Mesothelial cell of epicardium (in vitro differentiated cells): ENCODE data around the gene HSPA1L. TPM values are rescaled to one million over a fixed set of nuclear protein-coding genes. Genes with fewer than 3 reads are reported as not detected.
"Not testable (repeated sequence)": the region's sequence is repeated elsewhere in the genome, so short reads cannot be mapped to it uniquely, and the experiment has no call there.

Source experiments
- DNase-seq, 2 experiments: peaks; one replicate each; pipeline ENCODE4 v3.0.0; 2021; ENCODE audit warnings: low spot score in 2 of 2; ENCODE audit not compliant: unreplicated experiment in 2 of 2
- H3K27ac Mint-ChIP-seq: 2 replicates; pipeline ENCODE4 v1.8.0; 2021; ENCODE audit warnings: mixed read lengths
- H3K27me3 Mint-ChIP-seq: 2 replicates; pipeline ENCODE4 v1.8.0; 2021; ENCODE audit warnings: low read depth, mixed read lengths
- H3K36me3 Mint-ChIP-seq: 2 replicates; pipeline ENCODE4 v1.8.0; 2021; ENCODE audit warnings: mixed read lengths
- H3K4me1 Mint-ChIP-seq: 2 replicates; pipeline ENCODE4 v1.8.0; 2021; ENCODE audit warnings: mixed read lengths
- H3K4me3 Mint-ChIP-seq: 2 replicates; pipeline ENCODE4 v1.8.0; 2021; ENCODE audit warnings: mild to moderate bottlenecking, moderate library complexity, mixed read lengths
- H3K9me3 Mint-ChIP-seq: 2 replicates; pipeline ENCODE4 v1.8.0; 2021; ENCODE audit warnings: mixed read lengths
- total RNA-seq: library from RNA; stranded (reverse); gene quantifications from 3 replicates; pipeline ENCODE4 v1.2.1, GENCODE V29; 2021
- TF ChIP-seq, protein P1 (sequence below): fragments of 200-600 bp; sonication (generic); IDR thresholded peaks from one replicate; pipeline ENCODE4 v1.5.0; 2021; ENCODE audit warnings: antibody characterized with exemption; ENCODE audit not compliant: unreplicated experiment

Gene HSPA1L
- 1.7 to 2.2 TPM (median 2.1 TPM) in 3 replicates for total RNA-seq

DNA sequence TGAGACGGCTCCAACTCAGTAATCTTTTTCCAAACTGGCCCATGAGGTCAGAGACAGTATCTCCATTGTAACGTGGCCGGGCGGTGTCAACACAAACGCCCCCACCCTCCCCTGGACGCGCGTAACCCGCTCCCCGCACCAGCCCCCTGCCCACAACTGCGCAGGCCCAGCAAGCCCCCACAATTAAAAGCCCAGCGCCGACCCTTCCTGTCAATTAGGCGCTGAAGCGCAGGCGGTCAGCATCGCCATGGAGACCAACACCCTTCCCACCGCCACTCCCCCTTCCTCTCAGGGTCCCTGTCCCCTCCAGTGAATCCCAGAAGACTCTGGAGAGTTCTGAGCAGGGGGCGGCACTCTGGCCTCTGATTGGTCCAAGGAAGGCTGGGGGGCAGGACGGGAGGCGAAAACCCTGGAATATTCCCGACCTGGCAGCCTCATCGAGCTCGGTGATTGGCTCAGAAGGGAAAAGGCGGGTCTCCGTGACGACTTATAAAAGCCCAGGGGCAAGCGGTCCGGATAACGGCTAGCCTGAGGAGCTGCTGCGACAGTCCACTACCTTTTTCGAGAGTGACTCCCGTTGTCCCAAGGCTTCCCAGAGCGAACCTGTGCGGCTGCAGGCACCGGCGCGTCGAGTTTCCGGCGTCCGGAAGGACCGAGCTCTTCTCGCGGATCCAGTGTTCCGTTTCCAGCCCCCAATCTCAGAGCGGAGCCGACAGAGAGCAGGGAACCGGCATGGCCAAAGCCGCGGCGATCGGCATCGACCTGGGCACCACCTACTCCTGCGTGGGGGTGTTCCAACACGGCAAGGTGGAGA, at the start of gene HSPA1L, which contains the start of gene HSPA1A:
Gene HSPA1L (minus strand): TSS at position 259 of the 814 bp plus-strand sequence. CDS start 3,311 bp downstream, outside the sequence.
Gene HSPA1A (plus strand): TSS at position 519 of the 814 bp plus-strand sequence. CDS start 214 bp downstream, at position 733.
- TF ChIP-seq, protein P1, sequence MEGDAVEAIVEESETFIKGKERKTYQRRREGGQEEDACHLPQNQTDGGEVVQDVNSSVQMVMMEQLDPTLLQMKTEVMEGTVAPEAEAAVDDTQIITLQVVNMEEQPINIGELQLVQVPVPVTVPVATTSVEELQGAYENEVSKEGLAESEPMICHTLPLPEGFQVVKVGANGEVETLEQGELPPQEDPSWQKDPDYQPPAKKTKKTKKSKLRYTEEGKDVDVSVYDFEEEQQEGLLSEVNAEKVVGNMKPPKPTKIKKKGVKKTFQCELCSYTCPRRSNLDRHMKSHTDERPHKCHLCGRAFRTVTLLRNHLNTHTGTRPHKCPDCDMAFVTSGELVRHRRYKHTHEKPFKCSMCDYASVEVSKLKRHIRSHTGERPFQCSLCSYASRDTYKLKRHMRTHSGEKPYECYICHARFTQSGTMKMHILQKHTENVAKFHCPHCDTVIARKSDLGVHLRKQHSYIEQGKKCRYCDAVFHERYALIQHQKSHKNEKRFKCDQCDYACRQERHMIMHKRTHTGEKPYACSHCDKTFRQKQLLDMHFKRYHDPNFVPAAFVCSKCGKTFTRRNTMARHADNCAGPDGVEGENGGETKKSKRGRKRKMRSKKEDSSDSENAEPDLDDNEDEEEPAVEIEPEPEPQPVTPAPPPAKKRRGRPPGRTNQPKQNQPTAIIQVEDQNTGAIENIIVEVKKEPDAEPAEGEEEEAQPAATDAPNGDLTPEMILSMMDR = no peak
- H3K9me3 Mint-ChIP-seq = peaks cover 4% of the 10 kb centered on the region
- H3K36me3 Mint-ChIP-seq = peaks cover 10% of the 10 kb centered on the region
- H3K4me1 Mint-ChIP-seq = peaks cover 33% of the 10 kb centered on the region
- DNase-seq = peak; percentile 82 to 89
- peak within 1 kb of the TSS; percentile 82 for H3K4me3 Mint-ChIP-seq
- no peaks in the 10 kb centered on the region for H3K27me3 Mint-ChIP-seq
- H3K27ac Mint-ChIP-seq = peak within 1 kb of the TSS; percentile 100

DNA sequence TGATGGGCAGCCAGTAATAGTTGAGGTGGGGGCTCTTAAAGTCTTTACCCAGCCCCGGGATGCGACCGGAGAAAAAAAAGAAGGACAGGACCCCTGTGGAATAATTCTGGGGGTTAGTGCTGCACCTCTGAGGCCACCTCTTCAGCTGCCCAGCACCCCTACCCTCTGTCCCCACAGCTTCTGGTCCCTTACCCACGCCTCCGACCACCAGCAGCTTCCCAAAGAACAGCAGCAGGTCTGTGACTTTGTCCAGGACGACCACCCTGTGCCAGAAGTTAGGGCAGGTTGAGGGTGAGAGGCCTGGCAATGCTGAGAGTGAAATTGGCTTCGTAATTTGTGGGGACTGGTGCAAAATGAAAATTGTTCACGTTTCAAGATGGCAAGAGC, 49.7 kb upstream of the HSPA1L start:
- TF ChIP-seq, protein P1 = no peak
- peak overlapping the region; percentile 100 for H3K27ac Mint-ChIP-seq
- peaks cover 20% of the 10 kb centered on the region for H3K4me1 Mint-ChIP-seq
- H3K36me3 Mint-ChIP-seq = peaks cover 3% of the 10 kb centered on the region
- no peaks in the 10 kb centered on the region for H3K9me3 Mint-ChIP-seq
- no peak for DNase-seq
- peak overlapping the region; percentile 17 for H3K4me3 Mint-ChIP-seq
- H3K27me3 Mint-ChIP-seq = no peaks in the 10 kb centered on the region

DNA sequence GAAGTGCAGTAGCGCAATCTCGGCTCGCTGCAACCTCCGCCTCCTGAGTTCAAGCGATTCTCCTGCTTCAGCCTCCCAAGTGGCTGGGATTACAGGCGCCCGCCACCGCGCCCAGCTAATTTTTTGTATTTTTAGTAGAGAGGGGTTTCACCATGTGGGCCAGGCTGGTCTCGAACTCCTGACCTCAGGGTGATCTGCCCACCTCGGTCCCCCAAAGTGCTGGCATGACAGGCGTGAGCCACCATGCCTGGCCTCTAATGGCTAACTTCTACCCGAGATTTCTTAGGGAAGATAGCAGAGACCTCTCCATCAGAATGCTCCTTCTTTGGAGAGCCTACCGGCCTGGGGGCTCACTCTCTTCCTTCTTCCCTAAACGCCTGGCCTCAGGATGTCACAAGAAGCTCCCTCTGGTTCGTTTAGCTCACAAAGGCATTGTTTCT, 49.1 kb upstream of the HSPA1L start:
- DNase-seq, H3K36me3 Mint-ChIP-seq, H3K9me3 Mint-ChIP-seq, H3K27me3 Mint-ChIP-seq: not testable (repeated sequence)
- H3K4me1 Mint-ChIP-seq = peaks cover 20% of the 10 kb centered on the region
- peak overlapping the region; percentile 100 for H3K27ac Mint-ChIP-seq
- peak overlapping the region; percentile 97 for H3K4me3 Mint-ChIP-seq

DNA sequence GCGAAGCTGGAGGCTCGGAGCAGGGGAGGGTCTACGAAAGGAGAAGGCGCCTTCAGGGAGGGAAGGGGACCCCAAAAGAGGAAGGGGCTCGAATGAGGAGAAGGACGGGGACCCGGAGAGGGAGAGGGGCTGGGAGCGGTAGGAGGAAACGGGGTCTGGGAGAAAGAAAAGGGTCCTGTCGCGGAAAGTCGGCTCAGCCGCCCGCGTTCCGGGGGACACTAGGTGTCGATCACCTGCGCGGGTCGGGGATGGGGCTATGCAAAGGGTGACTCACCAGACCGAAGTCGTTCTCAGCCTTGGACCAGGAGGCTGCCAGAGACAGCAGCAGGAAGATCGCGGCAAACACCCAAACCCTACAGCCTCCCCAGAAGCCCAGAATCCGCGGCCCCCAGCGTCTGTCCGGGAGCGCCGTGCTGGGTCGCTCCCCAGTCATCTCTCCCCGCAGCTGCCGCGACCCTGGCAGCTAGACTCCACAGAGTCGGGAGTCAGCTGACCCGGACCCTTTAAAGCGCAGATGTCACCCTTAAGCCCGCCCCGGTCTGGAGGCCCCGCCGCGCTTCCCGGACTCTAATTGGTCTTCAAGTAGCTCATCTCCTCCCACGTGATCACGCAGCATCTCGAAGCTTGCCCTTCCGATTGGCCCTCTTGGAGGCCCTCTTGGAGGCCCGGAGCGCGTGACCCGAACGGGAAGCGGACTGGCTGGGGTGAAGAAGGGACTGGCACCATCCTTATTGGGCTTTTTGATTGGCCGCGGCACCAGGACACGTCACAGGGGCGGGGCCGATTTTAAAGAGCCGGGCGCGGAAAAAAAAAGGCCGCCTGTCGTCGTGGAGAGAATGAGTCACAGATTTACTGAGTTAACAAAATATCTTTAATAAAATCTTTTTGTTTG, 47.5 kb upstream of the HSPA1L start, which contains the start of gene NEU1:
Gene NEU1 (minus strand): TSS at position 478 of the 892 bp plus-strand sequence. CDS start 45 bp downstream, at position 433.
- Mint-ChIP-seq H3K36me3 (peaks cover 4% of the 10 kb centered on the region), H3K4me3 (peak within 1 kb of the TSS; percentile 97), H3K27ac (peak within 1 kb of the TSS; percentile 100), H3K27me3 (no peaks in the 10 kb centered on the region), H3K9me3 (no peaks in the 10 kb centered on the region), H3K4me1 (peaks cover 20% of the 10 kb centered on the region)
- TF ChIP-seq, protein P1 = no peak
- DNase-seq = peak; percentile 97 to 98

DNA sequence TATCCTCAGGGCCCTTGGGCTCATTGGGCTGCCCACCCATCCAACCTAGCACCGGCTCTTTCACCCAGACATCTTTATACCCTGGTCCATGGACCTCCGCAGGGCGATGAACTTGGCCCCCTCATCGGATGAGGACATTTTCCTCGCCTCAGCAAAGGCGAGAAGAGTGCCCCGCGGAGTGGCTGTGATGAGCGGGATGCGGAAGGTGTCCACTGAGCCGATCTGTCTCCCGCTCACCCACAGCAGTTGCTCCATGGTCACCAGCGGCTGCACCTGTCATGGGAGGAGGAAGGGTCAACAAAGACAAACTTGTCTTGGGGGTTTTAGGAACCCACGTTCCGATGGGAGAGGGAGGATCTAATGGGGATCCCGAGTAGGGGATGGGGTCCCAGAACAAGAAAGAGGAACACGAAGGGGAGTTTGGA, 46.8 kb upstream of the HSPA1L start:
- peaks cover 20% of the 10 kb centered on the region for H3K4me1 Mint-ChIP-seq
- peaks cover 8% of the 10 kb centered on the region for H3K36me3 Mint-ChIP-seq
- DNase-seq = no peak
- peak overlapping the region; percentile 100 for H3K27ac Mint-ChIP-seq
- peak overlapping the region; percentile 97 for H3K4me3 Mint-ChIP-seq
- H3K27me3 Mint-ChIP-seq = no peaks in the 10 kb centered on the region
- no peaks in the 10 kb centered on the region for H3K9me3 Mint-ChIP-seq
- TF ChIP-seq, protein P1 = no peak
